IMR-90 (cell line): ENCODE measurements around the gene EVA1A. TPM values are rescaled to one million over a fixed set of nuclear protein-coding genes. Genes with fewer than 3 reads are reported as not detected.

ENCODE experiments used
- ATAC-seq: fragments of 200-7000 bp; cut with Tn5 transposase; 2 replicates; pipeline ENCODE4 v1.9.1; 2020; ENCODE audit warnings: low read depth, mild to moderate bottlenecking, moderate library complexity
- BruUV-seq: library from RNA; stranded (reverse); fragments of 400-500 nt; replicated peaks from 2 replicates; lab custom pipeline; 2021; lab: Mats Ljungman, UMichigan
- CTCF ChIA-PET: fragments of 300-600 bp; formaldehyde crosslinking; extraction: SDS; loops from one replicate; lab custom pipeline; 2021; ENCODE audit warnings: antibody characterized with exemption; lab: Yijun Ruan, JAX
- POLR2A ChIA-PET: fragments of 300-600 bp; sonication (Branson Sonifier 250); formaldehyde crosslinking; loops from one replicate; lab custom pipeline; 2022; ENCODE audit warnings: antibody characterized with exemption; ENCODE audit not compliant: unreplicated experiment; lab: Charles Lee
- DNase-seq: peaks from one replicate; pipeline ENCODE4 v3.0.0; 2013
- H2AFZ ChIP-seq: replicated peaks from 2 replicates; pipeline ENCODE3; 2013; ENCODE audit warnings: low read length, mild to moderate bottlenecking; ENCODE audit not compliant: poor library complexity
- H2AK5ac ChIP-seq: 2 replicates; pipeline ENCODE4 v1.6.1; 2013; ENCODE audit warnings: low read depth, low read length, inconsistent platforms
- H2AK9ac ChIP-seq: replicated peaks from 2 replicates; pipeline ENCODE3; 2013; ENCODE audit warnings: mild to moderate bottlenecking, low read depth, low read length, moderate library complexity; ENCODE audit not compliant: poor library complexity
- H2BK120ac ChIP-seq: 2 replicates; pipeline ENCODE4 v1.6.1; 2013; ENCODE audit warnings: low read depth, low read length, inconsistent platforms
- H2BK15ac ChIP-seq: 3 replicates; pipeline ENCODE4 v1.6.1; 2013; ENCODE audit warnings: low read depth, low read length, inconsistent platforms
- H2BK20ac ChIP-seq: 2 replicates; pipeline ENCODE4 v1.6.1; 2013; ENCODE audit warnings: low read depth, mild to moderate bottlenecking, inconsistent platforms, low read length, moderate library complexity
- H2BK5ac ChIP-seq: 2 replicates; pipeline ENCODE4 v1.6.1; 2013; ENCODE audit warnings: mild to moderate bottlenecking, low read depth, low read length, inconsistent platforms; ENCODE audit not compliant: poor library complexity, severe bottlenecking
- H3K14ac ChIP-seq: replicated peaks from 2 replicates; pipeline ENCODE4 v1.6.1; 2013; ENCODE audit warnings: low read depth, low read length, inconsistent platforms
- H3K18ac ChIP-seq: 2 replicates; pipeline ENCODE4 v1.6.1; 2013; ENCODE audit warnings: low read depth, low read length, control low read depth
- H3K23ac ChIP-seq: 2 replicates; pipeline ENCODE4 v1.6.1; 2013; ENCODE audit warnings: low read depth, low read length, inconsistent platforms
- H3K27ac ChIP-seq: 2 replicates; pipeline ENCODE4 v1.5.1; 2013; ENCODE audit warnings: mild to moderate bottlenecking, control low read depth, low read length; ENCODE audit not compliant: insufficient read depth
- H3K27me3 ChIP-seq: 2 replicates; pipeline ENCODE4 v1.6.1; 2013; ENCODE audit warnings: low read length; ENCODE audit not compliant: control insufficient read depth, insufficient read depth
- H3K36me3 ChIP-seq: 2 replicates; pipeline ENCODE4 v1.6.1; 2013; ENCODE audit warnings: low read length, mixed read lengths; ENCODE audit not compliant: control insufficient read depth, insufficient read depth
- H3K4ac ChIP-seq: 2 replicates; pipeline ENCODE4 v1.6.1; 2013; ENCODE audit warnings: low read depth, low read length, inconsistent platforms
- H3K4me1 ChIP-seq: 2 replicates; pipeline ENCODE4 v1.6.1; 2013; ENCODE audit warnings: low read length, mixed read lengths; ENCODE audit not compliant: control insufficient read depth, insufficient read depth
- H3K4me2 ChIP-seq: 2 replicates; pipeline ENCODE4 v1.6.1; 2013; ENCODE audit warnings: low read depth, mild to moderate bottlenecking, control low read depth, low read length, moderate library complexity
- H3K4me3 ChIP-seq: 2 replicates; pipeline ENCODE4 v1.5.1; 2013; ENCODE audit warnings: low read depth, mild to moderate bottlenecking, control low read depth, low read length, moderate library complexity; ENCODE audit not compliant: insufficient read depth
- H3K56ac ChIP-seq: 2 replicates; pipeline ENCODE4 v1.6.1; 2013; ENCODE audit warnings: low read length, inconsistent platforms; ENCODE audit not compliant: insufficient read depth; ENCODE audit errors: extremely low read depth
- H3K79me1 ChIP-seq, 2 experiments: 2 replicates each; pipeline ENCODE4 v1.6.1; 2013; ENCODE audit warnings: low read length in 2 of 2, inconsistent platforms in 1 of 2, low read depth in 1 of 2
- H3K9ac ChIP-seq: 2 replicates; pipeline ENCODE4 v1.6.1; 2013; ENCODE audit warnings: low read depth, low read length, control low read depth
- H3K9me1 ChIP-seq: 2 replicates; pipeline ENCODE4 v1.6.1; 2013; ENCODE audit warnings: low read length, inconsistent platforms; ENCODE audit not compliant: insufficient read depth
- H3K9me3 ChIP-seq: 2 replicates; pipeline ENCODE4 v1.6.1; 2013; ENCODE audit warnings: low read length; ENCODE audit not compliant: control insufficient read depth, insufficient read depth
- H4K20me1 ChIP-seq: 2 replicates; pipeline ENCODE4 v1.6.1; 2013; ENCODE audit warnings: low read length, inconsistent platforms; ENCODE audit not compliant: insufficient read depth
- H4K5ac ChIP-seq: 2 replicates; pipeline ENCODE4 v1.6.1; 2013; ENCODE audit warnings: mild to moderate bottlenecking, low read depth, low read length, control low read depth
- H4K8ac ChIP-seq, 2 experiments: 2 replicates each; pipeline ENCODE4 v1.6.1; 2013; ENCODE audit warnings: low read depth in 2 of 2, low read length in 2 of 2, control low read depth in 1 of 2, inconsistent platforms in 1 of 2
- H4K91ac ChIP-seq: 2 replicates; pipeline ENCODE4 v1.6.1; 2013; ENCODE audit warnings: low read depth, low read length, inconsistent platforms; ENCODE audit not compliant: insufficient read depth
- CHD1 ChIP-seq: IDR thresholded peaks from 2 replicates; pipeline ENCODE4 v1.6.1; 2012; ENCODE audit warnings: low read depth, low read length, improper control_type of control experiment
- RCOR1 ChIP-seq: IDR thresholded peaks from 2 replicates; pipeline ENCODE4 v1.6.1; 2012; ENCODE audit warnings: mild to moderate bottlenecking, low read length, improper control_type of control experiment; ENCODE audit not compliant: insufficient replicate concordance
- dilution Hi-C: fragments of 300-500 bp; cut with HindIII; formaldehyde crosslinking; loops from one replicate; pipeline ENCODE4 v1.14.3; 2018; ENCODE audit warnings: low sequenced_read_pairs; ENCODE audit not compliant: unreplicated experiment
- in situ Hi-C: fragments of 300-500 bp; cut with MboI; formaldehyde crosslinking; loops from 3 replicates; pipeline ENCODE4 v1.14.3; 2019; ENCODE audit warnings: low sequenced_read_pairs, inconsistent platforms, mixed read lengths
- intact Hi-C: fragments of 100-400 bp; cut with micrococcal nuclease; formaldehyde crosslinking; loops from 2 replicates; pipeline ENCODE4 v1.10.0; 2022
- polyA plus RNA-seq, 3 experiments: library from polyadenylated mRNA; depleted of rRNA; stranded (reverse); fragments of >200 nt; gene quantifications; 2 replicates each; pipeline ENCODE4 v1.2.3, GENCODE V29; 2012; ENCODE audit warnings: low replicate concordance in 1 of 3
- total RNA-seq: library from RNA; depleted of rRNA; stranded (reverse); fragments of >200 nt; gene quantifications from 2 replicates; pipeline ENCODE4 v1.2.3, GENCODE V29; 2012

Gene EVA1A
- total and polyA plus RNA-seq, 2 of the 4 experiments (the other 2 are of a cell fraction) = 54.5 to 93.7 TPM

- Histone ChIP-seq H4K5ac (no peak overlapping the region), H2AK9ac (no peak overlapping the region), H3K4me2 (no peak overlapping the region), H4K91ac (no peak overlapping the region), H2BK20ac (no peak overlapping the region), H3K18ac (no peak overlapping the region), H4K20me1 (no peaks in the 10 kb centered on the region), H3K79me1 (no peaks in the 10 kb centered on the region), H3K9ac (no peak overlapping the region), H3K36me3 (no peaks in the 10 kb centered on the region), H3K4ac (no peak overlapping the region), H3K56ac (no peak overlapping the region), H2BK5ac (no peak overlapping the region), H2AFZ (no peak overlapping the region), H3K9me3 (no peaks in the 10 kb centered on the region), H2BK15ac (no peak overlapping the region), H3K23ac (no peak overlapping the region), H2BK120ac (no peak overlapping the region), H3K14ac (no peak overlapping the region), H3K27me3 (no peaks in the 10 kb centered on the region; the same call in 1 of the 2 replicates), H3K4me3 (no peak overlapping the region), H4K8ac (no peak overlapping the region), H3K9me1 (no peaks in the 10 kb centered on the region), H3K27ac (no peak overlapping the region), H3K4me1 (no peaks in the 10 kb centered on the region), H2AK5ac (no peak overlapping the region)
- TF ChIP-seq RCOR1 = no peak
- TF ChIP-seq CHD1 = no peak
- in situ Hi-C loops = no loop called here
- ATAC-seq (no peak), DNase-seq (no peak)
- POLR2A ChIA-PET = no interaction called here
- CTCF ChIA-PET = interaction anchor here (0.6 to 1.6 kb wide), 4 partner anchors 11 to 19 kb away, joined by 3 to 6 read pairs (median 4); no protein-coding TSS in a partner anchor
- intact Hi-C loops = no loop called here
- no TSS peak for BruUV-seq
- dilution Hi-C loops = no loop called here
These were observed 78.3 kb downstream of the EVA1A start for GRCh38 chr2:75482398-75482797.
